ENCODE data around the gene CTNNA2. TPM values are rescaled to one million over a fixed set of nuclear protein-coding genes. Genes with fewer than 3 reads are reported as not detected.
A peak's percentile ranks its signal among the peaks of the same experiment; 100 is the strongest.

CTNNA2 gene
- total RNA-seq, 1 experiment from 2014 or later, result not detected

DNA sequence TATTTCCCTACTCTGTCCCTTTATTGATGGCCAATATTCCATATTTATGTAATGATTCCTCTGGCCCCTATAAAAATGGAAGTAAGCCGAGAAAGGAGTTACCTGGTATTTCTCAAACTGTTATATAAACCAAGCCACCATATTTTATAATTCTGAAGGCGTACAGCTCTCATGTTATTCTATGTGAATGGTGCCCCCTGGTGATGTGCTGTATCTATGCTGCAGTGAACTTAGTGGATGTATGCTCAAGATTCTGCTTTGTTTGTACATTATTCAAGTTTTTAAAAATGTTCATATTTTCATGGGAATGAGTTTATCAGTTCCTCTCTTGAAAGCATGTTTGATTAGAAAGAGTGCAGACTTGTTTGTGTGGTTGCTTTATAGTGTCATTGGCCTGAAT, 986.2 kb downstream of the CTNNA2 start:
- peak; percentile 16 for DNase-seq (ENCODE audit: extremely low read depth, low read depth)

DNA sequence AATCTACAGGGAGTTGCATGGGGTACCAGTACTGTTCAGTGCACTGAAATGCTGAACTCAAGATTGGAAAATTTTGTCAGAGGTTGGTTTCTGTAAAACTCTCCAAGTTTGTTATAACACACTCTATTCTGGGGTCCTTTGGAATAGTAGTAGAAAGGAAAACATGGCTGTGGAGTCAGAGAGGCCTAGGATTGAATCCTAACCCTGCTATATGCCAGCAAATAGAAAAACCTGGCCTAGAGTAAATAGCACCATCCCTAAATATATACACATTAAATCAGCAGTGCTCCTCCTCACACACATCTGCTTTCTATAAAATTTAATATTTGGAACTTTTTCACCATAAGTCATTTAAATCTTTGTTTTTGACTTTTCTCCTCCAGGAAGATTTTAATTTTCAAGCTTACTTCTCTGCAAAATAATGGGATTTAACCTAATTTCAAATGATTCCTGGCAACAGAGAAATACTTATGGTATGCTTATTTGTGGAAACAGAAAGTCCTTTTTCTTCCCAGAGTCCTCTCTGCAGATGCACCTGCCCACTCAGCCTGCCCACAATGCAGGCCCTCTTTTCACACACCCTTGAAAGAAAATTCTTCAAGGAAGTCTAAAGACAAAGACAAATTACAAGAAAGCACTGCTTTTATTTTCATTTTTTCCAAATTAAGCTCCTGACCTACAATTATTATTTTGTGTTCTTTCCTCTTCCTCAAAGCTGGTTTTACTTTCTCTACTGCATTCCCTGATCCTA, 989.2 kb downstream of the CTNNA2 start:
- no peak for DNase-seq (ENCODE audit: extremely low read depth, low read depth)

DNA sequence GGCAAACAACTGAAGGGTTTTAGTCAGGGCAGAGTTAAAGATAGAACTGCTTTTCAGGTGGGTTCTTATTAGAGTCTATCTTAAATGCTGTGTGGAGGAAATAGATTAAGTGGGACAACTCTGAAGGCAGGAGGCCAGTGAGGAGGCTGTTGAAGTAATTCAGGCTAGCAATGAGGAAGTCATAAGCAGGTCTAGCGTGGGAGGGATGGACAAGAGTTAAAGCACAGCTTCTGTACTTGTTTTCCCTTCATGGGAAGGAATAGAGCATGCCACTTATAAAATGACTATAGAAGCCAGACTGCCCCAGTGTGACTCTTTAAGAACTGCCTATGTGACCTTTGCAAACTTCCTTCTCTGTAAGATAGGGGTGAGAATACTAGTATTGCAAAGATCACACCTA, 993.7 kb downstream of the CTNNA2 start:
- DNase-seq (ENCODE audit: extremely low read depth, low read depth), result no peak

DNA sequence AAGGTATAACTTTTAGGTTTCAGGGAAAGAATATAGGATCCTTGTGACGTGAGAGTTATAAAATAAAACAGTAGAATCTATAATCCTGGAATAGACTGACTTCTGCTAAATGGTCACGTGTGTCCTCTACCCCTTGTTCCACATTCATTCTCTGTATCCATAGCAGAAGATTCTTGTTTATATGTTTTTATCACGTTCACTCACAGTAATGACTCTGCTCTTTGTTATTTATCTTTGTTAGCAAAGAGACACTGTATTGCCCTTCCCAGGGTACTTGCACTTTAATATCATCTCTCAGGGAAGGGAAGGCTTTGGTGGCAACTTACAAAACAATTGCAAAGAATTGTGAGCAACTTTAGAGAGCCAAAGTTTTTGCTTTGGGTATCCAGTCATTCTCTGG, 997.9 kb downstream of the CTNNA2 start:
- no peak for DNase-seq (ENCODE audit: extremely low read depth, low read depth)

DNA sequence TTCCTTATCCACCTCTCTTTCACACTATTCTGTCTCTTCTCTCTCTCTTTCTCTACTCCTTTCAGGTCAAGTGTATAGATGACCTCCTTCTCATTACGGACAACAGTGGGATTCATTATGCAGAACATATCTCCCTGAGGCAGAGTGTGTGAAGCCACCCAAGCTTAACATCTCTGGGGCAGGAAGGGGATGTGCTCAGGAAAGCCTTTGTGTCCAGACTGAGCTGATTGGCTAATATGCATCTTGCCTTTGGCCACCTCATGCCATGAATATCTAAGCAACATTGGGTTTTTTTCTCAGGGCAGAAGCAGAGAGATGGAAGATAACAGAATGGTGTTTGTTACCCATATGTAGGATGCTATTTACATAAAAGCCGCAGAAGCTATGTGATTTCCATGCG, 1003.1 kb downstream of the CTNNA2 start:
- no peak for DNase-seq (ENCODE audit: extremely low read depth, low read depth)

DNA sequence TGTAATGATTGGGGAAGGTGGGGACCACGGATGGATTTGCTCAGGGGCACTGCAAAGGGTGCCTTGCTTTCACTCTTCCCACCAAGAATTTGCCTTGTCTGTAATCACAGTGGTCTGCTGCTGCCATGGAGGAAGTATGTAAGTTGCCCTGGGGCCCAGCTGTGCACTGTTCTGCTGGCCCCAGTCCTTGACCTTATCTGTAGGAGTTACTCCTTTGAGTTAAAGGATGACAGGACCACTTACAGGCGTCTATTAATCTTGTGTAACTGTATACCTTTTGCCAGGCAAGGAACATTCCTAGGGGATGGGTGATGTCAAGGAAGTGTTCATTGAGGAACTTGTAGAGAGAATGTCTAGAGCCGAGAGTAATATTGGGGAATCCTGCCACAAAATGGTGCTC, 1004.5 kb downstream of the CTNNA2 start:
- no peak for DNase-seq (ENCODE audit: extremely low read depth, low read depth)

DNA sequence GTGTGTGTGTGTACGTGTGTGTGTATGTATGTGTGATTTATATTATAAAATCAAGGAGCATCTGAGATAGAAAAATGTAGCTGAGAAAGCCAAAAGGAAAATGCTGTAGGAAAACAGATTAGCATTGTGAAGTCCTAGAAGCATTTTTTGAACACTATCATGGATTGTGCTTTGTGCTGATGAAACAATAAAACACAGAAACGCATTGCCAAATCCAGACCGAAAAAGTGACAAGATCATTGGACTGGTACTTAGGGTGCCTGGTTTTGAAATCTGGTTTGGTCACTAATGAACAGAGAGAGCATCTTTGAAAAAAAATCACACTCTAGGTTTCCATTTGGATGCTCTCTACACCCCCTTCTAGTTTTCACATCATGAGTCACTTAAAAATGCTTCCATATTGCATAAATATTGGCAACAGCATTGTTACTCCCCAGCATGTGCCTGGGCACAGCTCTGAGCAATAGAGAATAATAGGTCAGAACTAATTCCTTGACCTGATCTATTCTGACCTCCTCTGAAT, 1006.3 kb downstream of the CTNNA2 start:
- no peak for DNase-seq (ENCODE audit: extremely low read depth, low read depth)

DNA sequence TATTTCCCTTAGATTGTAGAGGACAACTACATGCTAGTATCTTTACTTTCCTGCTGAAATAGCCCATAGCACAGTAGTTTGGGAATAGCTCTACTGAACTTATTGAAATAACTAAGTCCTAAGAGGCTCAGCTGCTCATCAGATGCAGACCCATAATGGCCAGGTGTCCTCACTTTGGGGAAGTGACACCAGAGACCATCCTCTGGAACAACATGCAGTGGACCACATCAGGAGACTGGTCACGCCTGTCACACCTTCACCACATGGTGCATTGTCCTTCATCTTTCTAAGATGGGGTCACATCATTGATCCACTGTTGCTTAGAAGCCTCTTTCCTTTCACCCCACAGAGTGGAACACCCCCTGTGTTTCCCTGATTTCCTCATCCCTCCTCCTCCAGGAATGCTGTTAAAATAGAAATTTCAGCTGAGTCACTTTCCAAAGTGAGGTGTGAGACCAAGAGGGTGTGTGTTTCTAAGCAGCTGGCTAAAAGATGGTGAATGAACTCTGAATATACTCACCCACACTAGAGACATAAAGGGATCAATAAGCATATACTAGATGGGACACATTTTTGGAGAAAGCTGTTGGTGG, 1006.9 kb downstream of the CTNNA2 start:
- DNase-seq (ENCODE audit: extremely low read depth, low read depth), result no peak

DNA sequence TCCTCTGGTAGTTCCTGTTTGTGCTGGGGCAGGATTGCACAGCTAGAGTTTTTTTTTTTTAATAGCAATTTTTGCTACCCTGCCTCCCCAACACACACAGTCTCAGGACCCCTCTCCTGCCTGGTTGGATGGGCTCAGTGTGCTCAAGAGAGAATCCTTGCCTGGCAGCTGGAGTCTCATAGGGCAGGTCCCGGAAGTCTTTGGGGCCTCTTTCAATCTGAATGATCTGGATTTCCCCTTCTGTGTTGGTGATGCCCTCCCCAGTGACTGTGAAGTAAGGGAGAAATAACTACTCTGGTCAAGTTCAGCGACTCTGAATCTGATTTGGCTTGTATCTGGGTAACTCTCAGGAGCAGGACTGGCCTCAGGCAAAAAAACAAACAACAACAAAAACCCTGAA, 1012.3 kb downstream of the CTNNA2 start:
- DNase-seq (ENCODE audit: extremely low read depth, low read depth), result no peak

DNA sequence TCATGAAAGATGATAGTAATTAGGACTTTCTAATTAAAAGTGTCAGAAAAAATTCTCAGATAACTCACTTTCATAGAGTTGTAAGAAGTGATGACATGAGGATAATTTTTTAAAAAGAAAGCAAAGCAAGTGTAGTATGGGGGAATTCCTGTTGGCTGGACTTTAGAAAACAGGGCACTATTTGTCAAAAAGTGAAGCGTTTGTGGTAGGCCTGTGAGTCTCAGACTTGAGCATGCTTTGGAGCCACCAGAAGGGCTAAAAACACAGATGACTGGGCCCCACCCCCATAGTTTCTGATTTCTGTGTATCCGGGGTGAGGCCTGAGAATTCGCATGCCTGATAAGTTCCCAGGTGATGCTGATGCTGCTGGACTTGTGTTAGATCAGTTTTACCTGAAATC, 1014.3 kb downstream of the CTNNA2 start:
- no peak for DNase-seq (ENCODE audit: extremely low read depth, low read depth)

DNA sequence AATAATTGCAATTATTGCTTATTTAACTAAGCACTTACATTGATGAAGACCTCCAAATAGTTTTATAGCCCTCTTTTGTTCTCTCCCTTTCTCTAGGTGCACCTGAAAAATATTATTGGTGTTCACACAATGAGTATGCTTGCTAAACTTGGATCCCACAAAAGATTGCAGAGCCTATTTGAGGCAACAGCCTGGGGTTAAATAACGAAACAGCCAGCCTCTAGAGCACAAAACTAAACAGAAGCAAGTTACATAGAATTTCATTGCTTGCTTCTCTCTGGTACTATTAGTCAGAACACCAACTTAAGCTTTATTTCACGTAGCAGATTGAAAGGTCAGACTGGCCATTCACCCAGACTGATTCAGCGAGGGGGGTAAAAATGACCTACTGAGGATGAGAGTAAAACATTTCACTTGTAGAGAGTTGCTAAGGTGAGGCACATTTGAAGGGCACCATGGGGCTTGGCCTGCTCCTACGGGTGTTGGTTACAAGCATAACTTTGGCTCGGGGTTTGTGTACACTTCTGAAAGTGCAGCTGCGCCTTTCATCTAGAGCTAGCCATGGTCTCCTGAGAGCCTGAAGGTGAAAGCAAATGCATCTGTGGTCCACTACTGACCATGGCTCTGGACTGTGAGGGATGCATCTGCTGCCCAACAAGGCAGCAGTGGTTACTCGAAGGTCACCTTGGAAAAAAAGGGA, 1016.8 kb downstream of the CTNNA2 start:
- no peak for DNase-seq (ENCODE audit: extremely low read depth, low read depth)

DNA sequence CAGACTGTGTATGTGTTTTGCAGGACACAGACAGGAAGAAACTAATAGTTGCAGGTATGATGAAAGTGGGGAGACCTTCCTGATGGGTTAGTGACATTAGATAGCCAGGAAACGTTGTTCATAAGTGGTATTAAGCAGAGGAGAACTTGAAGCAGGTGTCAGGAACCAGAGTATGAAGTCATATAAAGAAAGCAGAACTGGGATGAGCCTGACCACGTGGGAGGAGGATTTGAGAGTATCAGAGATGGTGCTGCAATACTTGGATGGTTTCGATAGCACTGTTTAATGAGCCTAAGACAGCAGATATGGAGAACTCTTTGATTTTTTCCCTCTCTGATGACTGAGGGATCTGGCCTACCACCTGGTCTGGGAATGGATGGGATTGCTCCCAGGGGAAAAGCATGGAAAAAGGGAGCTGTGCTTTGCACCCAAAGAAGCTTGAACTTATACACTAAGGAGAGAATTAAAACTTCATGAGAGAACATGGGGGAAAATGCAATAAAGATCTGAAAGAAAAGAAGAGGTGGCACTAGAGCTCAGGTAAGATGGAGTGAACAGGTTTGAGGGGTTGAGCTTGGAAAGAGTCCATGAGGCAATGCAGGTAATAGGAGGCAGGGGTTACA, 1017.7 kb downstream of the CTNNA2 start:
- no peak for DNase-seq (ENCODE audit: extremely low read depth, low read depth)

DNA sequence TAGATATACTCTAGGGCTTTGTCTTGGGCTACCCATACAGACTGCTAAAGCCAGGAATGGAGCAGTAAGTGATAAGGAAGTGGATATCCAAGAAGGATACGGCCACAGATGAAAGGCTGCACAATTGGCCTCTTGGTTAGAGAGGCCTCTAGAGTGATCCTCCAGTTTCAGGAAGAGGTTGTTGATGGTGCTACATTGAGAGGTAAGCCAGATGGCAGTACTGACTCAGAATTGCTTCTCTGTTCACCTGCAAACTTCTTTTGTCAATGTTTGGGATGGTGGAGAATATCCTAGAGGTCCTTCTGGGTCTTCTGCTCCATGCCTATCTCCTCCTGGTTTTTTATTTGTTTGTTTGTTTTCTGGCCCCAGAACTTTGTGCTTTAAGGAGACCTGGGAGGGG, 1018.5 kb downstream of the CTNNA2 start:
- no peak for DNase-seq (ENCODE audit: extremely low read depth, low read depth)

DNA sequence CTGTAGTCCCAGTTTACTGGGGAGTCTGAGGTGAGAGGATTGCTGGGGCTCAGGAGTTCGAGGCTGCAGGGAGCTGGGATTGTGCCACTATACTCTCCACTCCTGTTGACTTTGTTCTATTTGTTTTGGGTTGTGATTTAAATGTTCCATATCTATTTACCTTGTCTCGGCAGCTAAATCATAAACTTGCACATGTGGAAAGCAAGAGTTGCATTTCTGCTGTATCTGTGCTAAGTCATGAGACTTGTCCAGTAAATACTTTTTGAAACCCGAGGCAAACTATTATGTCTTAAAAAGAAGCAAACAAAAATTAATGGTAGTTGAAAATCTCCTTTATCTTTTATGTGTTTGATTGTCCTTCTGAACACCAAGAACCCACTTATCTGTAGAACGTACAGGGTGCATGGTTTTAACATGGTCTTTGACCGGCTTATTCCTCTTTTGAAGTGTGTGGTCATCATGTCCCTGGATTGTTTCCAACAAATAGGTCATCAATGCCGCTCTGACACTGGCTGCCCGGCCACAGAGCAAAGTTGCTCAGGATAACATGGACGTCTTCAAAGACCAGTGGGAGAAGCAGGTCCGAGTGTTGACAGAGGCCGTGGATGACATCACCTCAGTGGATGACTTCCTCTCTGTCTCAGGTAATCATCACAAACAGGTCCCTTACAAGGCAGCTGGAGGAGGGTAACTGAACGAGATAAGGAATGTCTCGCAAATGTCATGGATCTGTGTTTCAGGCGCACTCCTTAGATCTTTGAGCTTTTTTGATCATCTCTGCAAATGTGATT, 1032.8 kb downstream of the CTNNA2 start:
- no peak for DNase-seq (ENCODE audit: extremely low read depth, low read depth)

DNA sequence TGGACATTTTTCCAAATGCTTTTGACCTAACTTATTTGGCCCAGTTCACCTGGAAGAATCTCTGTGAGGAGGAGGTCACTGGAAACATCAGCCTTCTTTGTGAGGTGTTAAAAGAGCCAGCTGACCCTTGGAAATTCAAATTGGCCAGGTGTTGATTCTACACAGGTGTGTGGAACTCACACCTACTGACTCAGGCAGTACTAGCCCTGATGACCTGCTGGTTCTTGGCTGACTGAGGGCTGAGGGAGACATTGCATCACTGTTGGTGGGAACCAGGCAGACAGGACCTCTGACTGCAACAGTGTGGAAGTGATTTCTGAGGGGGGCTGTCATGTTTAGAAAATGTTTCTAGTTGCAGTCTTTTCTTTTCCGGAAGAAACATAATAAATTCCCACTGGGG, 1033.9 kb downstream of the CTNNA2 start:
- DNase-seq (ENCODE audit: extremely low read depth, low read depth), result no peak

DNA sequence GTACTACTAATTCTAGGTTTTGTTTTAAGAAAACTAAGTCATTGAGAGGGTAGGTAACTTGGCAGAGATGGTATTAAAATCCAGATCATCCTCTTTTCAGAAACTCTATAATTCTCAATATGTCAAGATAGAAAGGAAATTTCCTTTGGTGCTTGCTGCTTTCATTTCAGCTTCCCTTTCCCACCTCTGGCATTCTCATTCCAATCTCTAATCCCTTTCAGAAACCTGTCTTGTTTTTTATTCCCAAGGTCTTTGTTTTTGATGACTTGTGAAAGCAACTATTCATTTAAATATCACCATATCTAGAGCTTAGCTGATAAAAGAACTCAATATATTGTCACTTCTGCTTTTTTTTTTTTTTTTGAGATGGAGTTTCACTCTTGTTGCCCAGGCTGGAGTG, 1034.5 kb downstream of the CTNNA2 start:
- DNase-seq (ENCODE audit: extremely low read depth, low read depth), result no peak

DNA sequence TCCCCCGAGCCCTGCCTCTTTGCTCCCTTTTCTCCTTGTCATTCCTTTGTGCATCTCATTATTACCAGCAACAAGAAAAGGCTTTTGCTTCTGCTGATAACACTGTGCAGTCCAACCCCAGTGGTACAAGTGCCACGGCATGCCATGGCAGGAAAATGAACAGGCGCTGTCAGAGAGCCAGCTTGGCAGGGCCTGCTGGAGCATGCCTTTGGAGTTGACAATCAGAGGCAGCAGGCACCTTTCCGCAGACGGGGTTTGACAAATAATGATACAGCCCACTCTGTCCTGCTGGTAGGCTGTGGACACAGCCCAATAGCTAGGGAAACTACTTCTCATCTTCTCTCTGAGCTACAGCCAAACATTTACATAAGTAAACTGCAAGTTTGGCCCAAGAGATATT, 1035.6 kb downstream of the CTNNA2 start:
- DNase-seq (ENCODE audit: extremely low read depth, low read depth), result no peak

DNA sequence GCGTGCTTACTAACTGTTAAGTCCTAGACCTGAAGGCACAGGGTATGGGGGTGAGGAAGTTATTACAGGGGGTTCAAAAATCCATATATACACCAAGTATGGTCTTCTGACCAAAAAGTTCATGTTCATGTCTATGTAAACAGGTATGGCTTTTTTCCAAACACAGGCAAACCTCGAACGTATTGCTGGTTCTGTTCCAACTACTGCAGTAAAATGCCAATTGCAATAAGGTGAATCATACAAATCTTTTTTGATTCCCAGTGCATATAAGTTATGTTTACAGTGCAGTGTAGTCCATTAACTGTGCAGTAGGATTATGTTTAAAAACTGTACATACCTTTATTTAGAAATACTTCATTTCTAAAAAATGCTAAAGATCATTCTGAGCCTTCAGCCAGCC, 1037.0 kb downstream of the CTNNA2 start:
- DNase-seq (ENCODE audit: extremely low read depth, low read depth), result no peak

DNA sequence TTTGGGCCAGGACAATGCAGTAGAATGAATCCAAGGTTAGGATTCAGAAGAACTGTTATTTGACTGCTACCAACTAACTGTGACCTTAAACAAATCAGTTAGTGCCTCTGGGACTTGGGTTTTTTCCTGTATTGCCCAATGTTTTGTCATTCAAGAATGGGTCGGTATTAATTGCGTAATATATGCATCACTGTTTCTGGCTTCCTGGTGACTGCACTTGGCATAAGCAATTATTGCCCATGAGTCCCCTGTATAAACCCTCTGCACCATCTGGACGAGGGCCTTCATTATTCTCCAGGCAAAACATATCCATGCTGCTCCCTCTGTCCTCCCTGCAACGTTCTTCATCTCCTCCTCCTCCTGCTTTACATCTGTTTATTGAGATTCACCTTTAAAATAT, 1047.5 kb downstream of the CTNNA2 start:
- DNase-seq (ENCODE audit: extremely low read depth, low read depth), result peak; percentile 1

DNA sequence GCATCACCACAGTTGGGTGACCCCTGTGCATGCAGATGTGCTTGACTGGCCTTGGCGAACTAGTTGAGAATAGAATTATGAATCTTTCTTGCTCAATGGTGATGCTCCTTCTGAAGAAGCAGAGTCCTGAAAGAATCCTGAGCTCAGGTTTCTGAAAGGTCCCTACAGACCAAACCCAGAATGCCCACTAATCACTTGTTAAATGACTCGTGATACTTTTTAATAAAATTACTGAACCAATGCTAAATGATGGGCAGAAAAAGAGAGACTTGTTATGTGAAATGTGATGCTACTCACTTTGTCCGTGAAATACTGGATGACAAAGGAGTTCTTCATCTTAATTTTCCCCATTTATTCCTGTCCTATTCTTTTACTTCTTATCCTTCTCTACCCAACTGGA, 1055.2 kb downstream of the CTNNA2 start:
- DNase-seq (ENCODE audit: extremely low read depth, low read depth), result no peak

DNA sequence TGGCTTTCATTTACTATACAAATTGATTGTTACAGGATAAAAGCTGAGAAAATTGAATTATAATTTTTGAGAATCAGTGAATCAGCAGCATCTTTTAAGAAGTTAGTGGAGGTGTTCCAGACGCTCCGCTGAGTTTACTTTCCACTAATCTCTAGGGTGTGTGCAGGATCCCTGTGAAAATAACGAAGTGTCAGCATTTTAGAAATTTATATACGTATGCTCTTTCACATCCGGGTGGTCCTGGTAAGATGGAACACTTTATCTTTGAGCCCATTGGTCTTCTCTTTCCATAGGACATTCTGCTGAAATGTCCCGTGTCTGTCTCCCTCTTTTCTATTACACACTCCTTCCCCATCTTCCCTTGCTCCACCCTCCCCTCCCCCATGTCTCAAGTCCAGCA, 1060.3 kb downstream of the CTNNA2 start:
- no peak for DNase-seq (ENCODE audit: extremely low read depth, low read depth)

All from NCI-H460 (cell line).